ENCODE data around the gene ZNF511.

The ZNF511 gene

GRCh38 chr10:133270204-133270603 is 38.5 kb upstream of the ZNF511 start:
- H3K4me1 Mint-ChIP-seq: peaks cover 9 to 19% of the 10 kb centered on the region in 2 donors
- DNase-seq: no peak
- no peak overlapping the region for H3K4me3 Mint-ChIP-seq
- no peaks in the 10 kb centered on the region for H3K9me3 Mint-ChIP-seq
- no peak overlapping the region for H3K27ac Mint-ChIP-seq
- peaks cover 24% of the 10 kb centered on the region in 2 donors for H3K36me3 Mint-ChIP-seq
- no peaks in the 10 kb centered on the region for H3K27me3 Mint-ChIP-seq
- ATAC-seq (replicated peaks): no peak

- H3K36me3 Mint-ChIP-seq: peaks cover 18 to 24% of the 10 kb centered on the region in 2 donors
- peaks cover 10 to 22% of the 10 kb centered on the region in 2 donors for H3K4me1 Mint-ChIP-seq
- H3K27me3 Mint-ChIP-seq: no peaks in the 10 kb centered on the region
- no peaks in the 10 kb centered on the region for H3K9me3 Mint-ChIP-seq
- H3K27ac Mint-ChIP-seq: no peak overlapping the region
- ATAC-seq (replicated peaks) (no peak), DNase-seq (no peak)
- H3K4me3 Mint-ChIP-seq: no peak overlapping the region
Observed at GRCh38 chr10:133270773-133271297, 37.9 kb upstream of the ZNF511 start.

- peaks cover 11 to 30% of the 10 kb centered on the region in 2 donors for H3K4me1 Mint-ChIP-seq
- DNase-seq (no peak), ATAC-seq (replicated peaks) (no peak)
- no peak overlapping the region for H3K27ac Mint-ChIP-seq
- no peaks in the 10 kb centered on the region for H3K27me3 Mint-ChIP-seq
- no peak overlapping the region for H3K4me3 Mint-ChIP-seq
- H3K9me3 Mint-ChIP-seq: no peaks in the 10 kb centered on the region
- H3K36me3 Mint-ChIP-seq: peaks cover 16 to 21% of the 10 kb centered on the region in 2 donors
Observed at GRCh38 chr10:133271521-133272300, 37.0 kb upstream of the ZNF511 start.

- Mint-ChIP-seq H3K4me3 (no peak overlapping the region), H3K9me3 (no peaks in the 10 kb centered on the region), H3K27ac (no peak overlapping the region), H3K36me3 (peaks cover 16 to 19% of the 10 kb centered on the region in 2 donors), H3K27me3 (no peaks in the 10 kb centered on the region), H3K4me1 (peaks cover 14 to 37% of the 10 kb centered on the region in 2 donors)
- DNase-seq (no peak), ATAC-seq (replicated peaks) (no peak)
Observed at GRCh38 chr10:133272301-133272963, 36.3 kb upstream of the ZNF511 start.

GRCh38 chr10:133272964-133273420 is 35.7 kb upstream of the ZNF511 start:
- no peak for DNase-seq
- Mint-ChIP-seq H3K9me3 (no peaks in the 10 kb centered on the region), H3K4me3 (no peak overlapping the region), H3K27ac (no peak overlapping the region), H3K27me3 (no peaks in the 10 kb centered on the region), H3K4me1 (peaks cover 20 to 42% of the 10 kb centered on the region in 2 donors), H3K36me3 (peaks cover 16 to 19% of the 10 kb centered on the region in 2 donors)
- ATAC-seq (replicated peaks): no peak

- H3K27me3 Mint-ChIP-seq: no peaks in the 10 kb centered on the region
- DNase-seq (no peak), ATAC-seq (replicated peaks) (no peak)
- H3K4me1 Mint-ChIP-seq: peaks cover 26 to 49% of the 10 kb centered on the region in 2 donors
- peaks cover 19 to 20% of the 10 kb centered on the region in 2 donors for H3K36me3 Mint-ChIP-seq
- no peaks in the 10 kb centered on the region for H3K9me3 Mint-ChIP-seq
- peak overlapping the region in 1 of 2 donors; percentile 32 for H3K4me3 Mint-ChIP-seq
- no peak overlapping the region for H3K27ac Mint-ChIP-seq
Observed at GRCh38 chr10:133273534-133274143, 35.1 kb upstream of the ZNF511 start.

GRCh38 chr10:133274751-133275683 is 33.7 kb upstream of the ZNF511 start:
- ATAC-seq (replicated peaks) (peak; percentile 74 to 77), DNase-seq (peak; percentile 80)
- Mint-ChIP-seq H3K27ac (peak overlapping the region; percentile 91), H3K36me3 (peaks cover 23 to 26% of the 10 kb centered on the region in 2 donors), H3K4me1 (peaks cover 31 to 63% of the 10 kb centered on the region in 2 donors), H3K4me3 (peak overlapping the region; percentile 88 to 89), H3K9me3 (no peaks in the 10 kb centered on the region), H3K27me3 (no peaks in the 10 kb centered on the region)

GRCh38 chr10:133275684-133276092 is 33.0 kb upstream of the ZNF511 start:
- peak; percentile 57 to 61 for ATAC-seq (replicated peaks)
- Mint-ChIP-seq H3K4me3 (peak overlapping the region; percentile 88 to 89), H3K27me3 (no peaks in the 10 kb centered on the region)

GRCh38 chr10:133276100-133276434 is 32.6 kb upstream of the ZNF511 start:
- Mint-ChIP-seq H3K27me3 (no peaks in the 10 kb centered on the region), H3K36me3 (peaks cover 23 to 25% of the 10 kb centered on the region in 2 donors), H3K4me1 (peaks cover 31 to 68% of the 10 kb centered on the region in 2 donors), H3K9me3 (no peaks in the 10 kb centered on the region), H3K27ac (peak overlapping the region; percentile 91), H3K4me3 (peak overlapping the region; percentile 88 to 89)
- DNase-seq (no peak), ATAC-seq (replicated peaks) (no peak)

More at GRCh38 chr10:133275684-133276092, 33.0 kb upstream of the ZNF511 start:
- DNase-seq: peak; percentile 58
- Mint-ChIP-seq H3K27ac (peak overlapping the region; percentile 91), H3K4me1 (peaks cover 31 to 68% of the 10 kb centered on the region in 2 donors), H3K36me3 (peaks cover 23 to 25% of the 10 kb centered on the region in 2 donors), H3K9me3 (no peaks in the 10 kb centered on the region)

- Mint-ChIP-seq H3K9me3 (no peaks in the 10 kb centered on the region), H3K4me1 (peaks cover 31 to 68% of the 10 kb centered on the region in 2 donors), H3K27ac (peak within 1 kb of the TSS; percentile 91), H3K27me3 (no peaks in the 10 kb centered on the region), H3K4me3 (peak within 1 kb of the TSS; percentile 88 to 89), H3K36me3 (peaks cover 21 to 26% of the 10 kb centered on the region in 2 donors)
- peak; percentile 49 to 50 for ATAC-seq (replicated peaks)
- peak; percentile 64 for DNase-seq
Observed at GRCh38 chr10:133276435-133277201, 32.1 kb upstream of the ZNF511 start, which contains the start of gene ADAM8. ADAM8 (minus strand) TSS chr10:133276868; CDS start chr10:133276817, 51 bp downstream.

- Mint-ChIP-seq H3K4me3 (peak overlapping the region in 1 of 2 donors; percentile 8), H3K9me3 (no peaks in the 10 kb centered on the region), H3K36me3 (peaks cover 21 to 28% of the 10 kb centered on the region in 2 donors), H3K4me1 (peaks cover 31 to 60% of the 10 kb centered on the region in 2 donors), H3K27me3 (no peaks in the 10 kb centered on the region), H3K27ac (peak overlapping the region; percentile 42)
- ATAC-seq (replicated peaks): no peak
- no peak for DNase-seq
Observed at GRCh38 chr10:133277277-133277992, 31.3 kb upstream of the ZNF511 start.

- no peaks in the 10 kb centered on the region for H3K9me3 Mint-ChIP-seq
- no peaks in the 10 kb centered on the region for H3K27me3 Mint-ChIP-seq
- DNase-seq (no peak), ATAC-seq (replicated peaks) (no peak)
- peak overlapping the region; percentile 58 to 63 for H3K4me3 Mint-ChIP-seq
- peaks cover 31 to 60% of the 10 kb centered on the region in 2 donors for H3K4me1 Mint-ChIP-seq
- peaks cover 21 to 26% of the 10 kb centered on the region in 2 donors for H3K36me3 Mint-ChIP-seq
- H3K27ac Mint-ChIP-seq: peak overlapping the region; percentile 89
Observed at GRCh38 chr10:133277993-133278576, 30.6 kb upstream of the ZNF511 start.
